K562 (cell line): ENCODE results near the gene NR2F6. TPM values are rescaled to one million over a fixed set of nuclear protein-coding genes. Genes with fewer than 3 reads are reported as not detected.
A peak's percentile ranks its signal among the peaks of the same experiment; 100 is the strongest.

Experiments
- ARHGAP35 ChIP-seq: fragments of 450-650 bp; IDR thresholded peaks from 2 replicates; pipeline ENCODE4 v1.6.1; 2018; ENCODE audit not compliant: partially characterized antibody
- CSDE1 ChIP-seq, 2 experiments: fragments of 450-650 bp; IDR thresholded peaks; 2 replicates each; pipeline ENCODE4 v1.6.1; 2016; ENCODE audit warnings: mild to moderate bottlenecking in 1 of 2
- DACH1 ChIP-seq: fragments of 450-650 bp; IDR thresholded peaks from 2 replicates; pipeline ENCODE4 v1.6.1; 2018; ENCODE audit not compliant: partially characterized antibody
- DEAF1 ChIP-seq: fragments of 450-650 bp; formaldehyde crosslinking; IDR thresholded peaks from 2 replicates; pipeline ENCODE4 v1.4.0; 2020; ENCODE audit warnings: mild to moderate bottlenecking, moderate library complexity
- FOXM1 ChIP-seq, 2 experiments: fragments of 450-650 bp in 1 of 2; sonication (generic) in 1 of 2; formaldehyde crosslinking in 1 of 2; IDR thresholded peaks; 2 replicates each; pipeline versions ENCODE4 v1.6.1 to v1.9.0; 2017 to 2022; ENCODE audit warnings: low read depth in 2 of 2, mild to moderate bottlenecking in 2 of 2, missing genetic modification reagents in 1 of 2, moderate library complexity in 1 of 2
- HEY1 ChIP-seq: fragments of 250-450 bp; sonication (Bioruptor Pico); IDR thresholded peaks from 2 replicates; pipeline ENCODE4 v1.5.0; 2020; ENCODE audit warnings: mild to moderate bottlenecking, moderate library complexity, borderline replicate concordance
- HOMEZ ChIP-seq: fragments of 250-450 bp; sonication (Bioruptor Pico); IDR thresholded peaks from 2 replicates; pipeline ENCODE4 v1.4.0; 2020; ENCODE audit warnings: mild to moderate bottlenecking, moderate library complexity
- KLF16 ChIP-seq: IDR thresholded peaks from 2 replicates; pipeline ENCODE4 v1.6.1; 2016; ENCODE audit warnings: antibody characterized with exemption
- MAX ChIP-seq: sonication (generic); formaldehyde crosslinking; IDR thresholded peaks from 2 replicates; pipeline ENCODE4 v1.9.0; 2022; ENCODE audit warnings: mild to moderate bottlenecking, missing genetic modification reagents
- RCOR1 ChIP-seq, 2 experiments: IDR thresholded peaks; 2 replicates each; pipeline ENCODE4 v1.6.1; 2012; ENCODE audit warnings: low read depth in 2 of 2, low read length in 2 of 2, borderline replicate concordance in 1 of 2, improper control_type of control experiment in 1 of 2
- SMC3 ChIP-seq: conservative IDR thresholded peaks from 2 replicates; pipeline ENCODE4 v1.6.1; 2011; ENCODE audit warnings: low read depth, low read length, improper control_type of control experiment; ENCODE audit not compliant: insufficient read depth
- TSHZ1 ChIP-seq: fragments of 250-450 bp; sonication (Bioruptor Pico); IDR thresholded peaks from 2 replicates; pipeline ENCODE4 v1.4.0; 2020; ENCODE audit warnings: mild to moderate bottlenecking, moderate library complexity
- ZBTB5 ChIP-seq: fragments of 450-650 bp; IDR thresholded peaks from 2 replicates; pipeline ENCODE4 v1.6.1; 2017; ENCODE audit warnings: antibody characterized with exemption
- ZFP1 ChIP-seq: fragments of 450-650 bp; formaldehyde crosslinking; IDR thresholded peaks from 2 replicates; pipeline ENCODE4 v1.4.0; 2020; ENCODE audit warnings: mild to moderate bottlenecking, mixed read lengths
- ZNF175 ChIP-seq: fragments of 200-800 bp; sonication (Bioruptor generic); IDR thresholded peaks from 2 replicates; pipeline ENCODE4 v1.6.1; 2016; ENCODE audit warnings: low read depth, mild to moderate bottlenecking, missing genetic modification characterization, missing compliant biosample characterization
- ZNF282 ChIP-seq: sonication (generic); formaldehyde crosslinking; IDR thresholded peaks from 2 replicates; pipeline ENCODE4 v1.8.1; 2023; ENCODE audit warnings: missing genetic modification reagents
- ZNF511 ChIP-seq: sonication (generic); formaldehyde crosslinking; IDR thresholded peaks from 2 replicates; pipeline ENCODE4 v1.8.0; 2022; ENCODE audit warnings: mild to moderate bottlenecking, missing genetic modification reagents
- ZNF583 ChIP-seq: fragments of 250-450 bp; sonication (Bioruptor Pico); IDR thresholded peaks from 2 replicates; pipeline ENCODE4 v1.4.0; 2020
- polyA plus RNA-seq, 8 experiments: library from polyadenylated mRNA; depleted of rRNA in 4 of 8; stranded (reverse) in 5 of 8; unstranded in 3 of 8; fragments of >200 nt; fragmentation: Nextera tagmentation in 2 of 8; fragmentation: Illumina TruSeq in 1 of 8; extraction: Ambion mirVana in 2 of 8; extraction: Trizol in 1 of 8; gene quantifications; 2 replicates each; pipeline versions ENCODE4 v1.2.1 to v1.2.3, GENCODE V29; 2011 to 2014; ENCODE audit warnings: inconsistent platforms in 1 of 8, missing spikeins in 1 of 8
- total RNA-seq, 7 experiments: library from RNA; depleted of rRNA in 6 of 7; stranded (reverse); fragments of >200 nt in 6 of 7; fragmentation: Illumina TruSeq in 2 of 7; extraction: Trizol in 2 of 7; gene quantifications; 2 replicates each; pipeline versions ENCODE4 v1.2.1 to v1.2.3, GENCODE V29; 2011 to 2021; ENCODE audit warnings: low replicate concordance in 1 of 7

NR2F6 gene
- total and polyA plus RNA-seq, 9 of the 15 experiments (the other 6 are each of a cell fraction or from before 2014, with no cell fraction given), result 0.76 to 97.5 (median 18.8) TPM

- TF ChIP-seq ZFP1 (CRISPR knock-in tag) (no peak), ZNF175 (CRISPR knock-in tag) (no peak), ZNF583 (peak; percentile 50; the same call in 1 of the 2 replicates), ZNF511 (no peak), DEAF1 (peak; percentile 81), ZNF282 (no peak), SMC3 (peak; percentile 88), MAX (peak; percentile 63), ZBTB5 (no peak), RCOR1 (IDR thresholded peaks at IDR 0.05; ENCODE audit: borderline replicate concordance in 1 of 2, low read depth in 2 of 2, low read length in 2 of 2) (peak in 1 of 2 experiments; percentile 28; a peak in 1 of 4 replicates), HEY1 (CRISPR knock-in tag) (no peak), ARHGAP35 (no peak), FOXM1 (IDR thresholded peaks at IDR 0.05; ENCODE audit: low read depth) (no peak), FOXM1 (CRISPR knock-in tag; IDR thresholded peaks at IDR 0.05; ENCODE audit: low read depth) (0 out of 2 replicates have a peak, but pooled peaks have one; percentile 43), KLF16 (0 out of 2 replicates have a peak, but pooled peaks have one; percentile 14), HOMEZ (CRISPR knock-in tag) (no peak), DACH1 (no peak), CSDE1 (IDR thresholded peaks at IDR 0.05) (no peak), TSHZ1 (no peak)
These were observed 36.9 kb upstream of the NR2F6 start (continued) for GRCh38 chr19:17282488-17283125.
